Left lung (tissue), 10 donors: ENCODE measurements around the gene ROBO4. TPM values are rescaled to one million over a fixed set of nuclear protein-coding genes. Genes with fewer than 3 reads are reported as not detected.

ENCODE experiments used
- ATAC-seq: fragments of 200-7000 bp; cut with Tn5 transposase; one replicate; pipeline ENCODE4 v1.9.1; 2020; ENCODE audit warnings: moderate library complexity
- DNase-seq, 4 donors: peaks; one replicate each; pipeline ENCODE4 v3.0.0-alpha.2; 2013 to 2020
- H3K27ac ChIP-seq, 2 donors: fragments of 200-600 bp; sonication (generic) in 1 of 2; one replicate each; pipeline versions ENCODE4 v1.5.0 to v1.8.0; 2020 to 2021
- H3K27me3 ChIP-seq, 2 donors: fragments of 200-600 bp; sonication (generic) in 1 of 2; one replicate each; pipeline versions ENCODE4 v1.5.0 to v1.8.0; 2020 to 2021
- H3K36me3 ChIP-seq, 2 donors: fragments of 200-600 bp; sonication (generic) in 1 of 2; one replicate each; pipeline versions ENCODE4 v1.5.0 to v1.8.0; 2020 to 2021
- H3K4me1 ChIP-seq, 2 donors: fragments of 200-600 bp; one replicate each; pipeline ENCODE4 v1.8.0; 2021
- H3K4me3 ChIP-seq, 2 donors: fragments of 200-600 bp; sonication (generic) in 1 of 2; one replicate each; pipeline versions ENCODE4 v1.5.0 to v1.8.0; 2020 to 2021; ENCODE audit warnings: mild to moderate bottlenecking in 1 of 2
- H3K9me3 ChIP-seq, 2 donors: fragments of 200-600 bp; sonication (generic) in 1 of 2; one replicate each; pipeline versions ENCODE4 v1.5.0 to v1.8.0; 2020 to 2021
- intact Hi-C, 2 donors: fragments of 100-400 bp; cut with DNase I; formaldehyde crosslinking; loops; one replicate each; pipeline versions ENCODE4 v1.11.2 to v1.14.2; 2022
- polyA plus RNA-seq, 6 donors: library from polyadenylated mRNA; unstranded; fragments of 120-200 nt; gene quantifications; one replicate each; pipeline ENCODE4 v1.2.1, GENCODE V29; 2013; ENCODE audit not compliant: insufficient read length in 6 of 6
- total RNA-seq, 2 donors: library from RNA; stranded (reverse); fragmentation: NEBNext Ultra II Directional; extraction: Animal tissue kit (Norgen Biotek cat#: 25700); gene quantifications; one replicate each; pipeline ENCODE4 v1.2.1, GENCODE V29; 2021
- TF ChIP-seq, protein P1 (sequence below), 2 donors: fragments of 200-600 bp; sonication (generic) in 1 of 2; IDR thresholded peaks; one replicate each; pipeline versions ENCODE4 v1.5.0 to v1.8.0; 2021; ENCODE audit warnings: antibody characterized with exemption in 2 of 2
- donor health status: DM: no; HTN: yes; CAD: no.
- donor health status: DM: no; HTN: no; CAD: no.

Gene ROBO4
- total and polyA plus RNA-seq, 8 donors: 31.1 to 61.9 (median 44.1) TPM

DNA sequence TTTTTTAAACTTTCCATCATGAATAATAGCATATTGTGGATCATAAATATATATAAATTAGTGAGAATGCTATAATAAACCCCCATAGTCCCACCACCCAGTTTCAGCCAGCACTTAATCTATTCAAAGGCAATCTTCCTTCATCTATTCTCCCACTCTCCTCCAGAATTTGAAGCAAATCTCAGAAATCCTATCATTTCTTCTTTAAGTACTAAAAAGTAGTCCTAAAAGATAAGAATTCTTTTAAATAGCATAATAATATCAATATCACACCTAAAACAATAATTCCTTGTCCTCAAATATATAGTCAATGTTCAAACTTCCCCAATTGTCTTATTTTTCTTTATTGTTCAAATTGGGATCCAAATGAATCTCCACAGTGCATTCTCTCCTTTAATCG lies 57.0 kb downstream of the ROBO4 start:
- Histone ChIP-seq H3K27ac (no peak overlapping the region), H3K36me3 (no peaks in the 10 kb centered on the region), H3K27me3 (peaks cover 71 to 94% of the 10 kb centered on the region in 2 donors), H3K4me1 (peaks cover 21 to 32% of the 10 kb centered on the region in 2 donors), H3K4me3 (no peak overlapping the region), H3K9me3 (no peaks in the 10 kb centered on the region)
- TF ChIP-seq, protein P1, sequence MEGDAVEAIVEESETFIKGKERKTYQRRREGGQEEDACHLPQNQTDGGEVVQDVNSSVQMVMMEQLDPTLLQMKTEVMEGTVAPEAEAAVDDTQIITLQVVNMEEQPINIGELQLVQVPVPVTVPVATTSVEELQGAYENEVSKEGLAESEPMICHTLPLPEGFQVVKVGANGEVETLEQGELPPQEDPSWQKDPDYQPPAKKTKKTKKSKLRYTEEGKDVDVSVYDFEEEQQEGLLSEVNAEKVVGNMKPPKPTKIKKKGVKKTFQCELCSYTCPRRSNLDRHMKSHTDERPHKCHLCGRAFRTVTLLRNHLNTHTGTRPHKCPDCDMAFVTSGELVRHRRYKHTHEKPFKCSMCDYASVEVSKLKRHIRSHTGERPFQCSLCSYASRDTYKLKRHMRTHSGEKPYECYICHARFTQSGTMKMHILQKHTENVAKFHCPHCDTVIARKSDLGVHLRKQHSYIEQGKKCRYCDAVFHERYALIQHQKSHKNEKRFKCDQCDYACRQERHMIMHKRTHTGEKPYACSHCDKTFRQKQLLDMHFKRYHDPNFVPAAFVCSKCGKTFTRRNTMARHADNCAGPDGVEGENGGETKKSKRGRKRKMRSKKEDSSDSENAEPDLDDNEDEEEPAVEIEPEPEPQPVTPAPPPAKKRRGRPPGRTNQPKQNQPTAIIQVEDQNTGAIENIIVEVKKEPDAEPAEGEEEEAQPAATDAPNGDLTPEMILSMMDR (IDR thresholded peaks at IDR 0.05): no peak
- intact Hi-C loops: no loop called here
- DNase-seq (no peak), ATAC-seq (no peak)

DNA sequence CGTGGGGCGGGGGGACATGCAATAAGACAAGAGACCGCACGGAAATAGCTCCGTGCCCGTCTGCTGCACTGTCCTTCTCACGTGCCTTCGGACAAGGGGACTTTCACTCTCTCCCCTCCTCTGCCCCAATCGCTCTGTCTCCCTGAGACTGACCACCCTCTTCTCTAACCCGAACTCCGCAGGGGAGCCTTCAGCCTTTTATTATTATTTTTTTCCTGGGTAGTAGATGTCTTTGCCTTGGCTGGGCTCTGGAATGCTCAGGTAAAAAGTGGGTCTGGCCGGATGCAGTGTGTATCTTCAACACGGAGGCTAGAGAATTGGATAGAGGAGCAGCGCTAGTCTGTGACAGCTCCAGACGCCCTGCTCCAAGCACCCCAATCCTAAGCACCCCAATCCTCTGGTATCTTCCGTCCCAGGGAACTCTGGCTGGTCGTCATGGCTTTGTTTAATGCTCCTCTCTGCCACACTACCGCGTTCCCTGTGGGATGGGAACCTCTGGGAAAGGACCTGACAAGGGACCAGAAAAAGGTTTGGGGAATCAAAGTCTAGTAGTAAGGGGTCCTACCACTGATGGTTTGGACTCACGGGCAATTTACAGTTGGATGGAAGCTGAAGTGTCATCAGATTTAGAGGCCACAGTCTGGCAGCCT lies 57.6 kb downstream of the ROBO4 start:
- Histone ChIP-seq H3K9me3 (no peaks in the 10 kb centered on the region), H3K27me3 (peaks cover 65 to 94% of the 10 kb centered on the region in 2 donors), H3K4me3 (peak overlapping the region in 1 of 2 donors; percentile 20), H3K36me3 (no peaks in the 10 kb centered on the region), H3K4me1 (peaks cover 21 to 32% of the 10 kb centered on the region in 2 donors), H3K27ac (no peak overlapping the region)
- TF ChIP-seq, protein P1 (IDR thresholded peaks at IDR 0.05): no peak
- no peak for ATAC-seq
- intact Hi-C loops: loop anchor here in 1 of 2 donors (5.0 kb wide), 1 partner anchor 173 kb away; no protein-coding TSS in a partner anchor
- no peak for DNase-seq

DNA sequence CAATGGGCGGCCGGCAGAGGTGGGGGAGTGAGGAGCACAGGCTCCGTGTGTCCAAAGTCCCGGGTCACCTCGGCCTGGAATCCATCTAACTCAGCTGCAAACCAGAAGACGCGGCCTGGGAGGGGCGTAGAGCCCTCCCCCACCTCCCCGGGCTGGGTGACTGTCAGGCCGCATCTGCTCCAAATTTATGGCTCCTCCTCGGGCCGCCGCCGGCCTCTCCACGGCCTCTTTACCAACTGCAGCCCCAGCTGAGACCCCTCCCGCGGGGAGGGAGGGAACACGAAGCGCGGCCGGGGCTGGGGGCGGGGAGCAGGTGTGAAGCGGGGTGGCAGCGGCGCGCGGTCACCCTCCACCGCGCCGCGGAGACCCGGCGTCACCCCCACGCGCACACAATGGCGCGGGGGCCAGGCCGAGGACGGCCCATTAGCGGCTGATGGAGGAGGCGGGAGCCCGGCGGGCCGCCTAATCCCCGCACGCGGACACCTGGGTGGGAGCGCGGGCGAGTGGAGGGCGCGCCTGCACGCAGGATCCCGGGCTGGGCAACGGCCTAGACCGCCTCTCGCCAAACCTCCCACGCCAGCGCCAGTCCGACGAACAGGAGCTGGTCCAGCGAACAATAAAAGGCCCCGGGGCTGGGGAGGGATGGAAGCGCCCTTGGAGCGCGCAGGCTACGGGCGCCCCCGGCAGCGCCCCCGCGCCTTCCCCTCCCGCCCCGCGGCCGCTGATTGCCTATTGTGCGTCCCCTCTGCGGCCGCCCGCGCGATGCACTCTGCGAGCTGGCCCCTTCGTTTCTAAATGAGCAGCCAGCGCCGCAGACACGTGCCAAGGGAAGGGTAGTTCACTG lies 58.3 kb downstream of the ROBO4 start:
- peaks cover 58 to 87% of the 10 kb centered on the region in 2 donors for H3K27me3 ChIP-seq

DNA sequence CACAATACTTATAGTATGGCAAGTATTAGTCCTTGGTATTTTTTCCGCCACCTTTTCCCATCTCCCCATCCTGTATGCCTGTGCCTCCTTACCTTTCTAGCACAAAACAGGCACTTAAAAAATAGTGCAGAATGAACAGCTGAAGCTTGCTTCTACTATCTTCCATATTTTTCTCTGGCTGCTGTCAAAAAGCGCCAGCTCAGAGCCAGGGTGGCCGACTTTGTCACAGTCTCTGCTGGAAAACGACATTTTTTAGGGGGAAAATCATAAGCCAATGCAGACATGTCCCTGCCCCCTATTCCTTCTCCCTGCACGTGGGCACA lies 58.9 kb downstream of the ROBO4 start:
- intact Hi-C loops: loop anchor here in 1 of 2 donors (5.0 kb wide), 1 partner anchor 171 kb away; no protein-coding TSS in a partner anchor
- Histone ChIP-seq H3K36me3 (no peaks in the 10 kb centered on the region), H3K9me3 (no peaks in the 10 kb centered on the region), H3K27ac (no peak overlapping the region), H3K27me3 (peaks cover 52 to 81% of the 10 kb centered on the region in 2 donors), H3K4me1 (peaks cover 21 to 32% of the 10 kb centered on the region in 2 donors), H3K4me3 (peak overlapping the region in 1 of 2 donors; percentile 20)
- TF ChIP-seq, protein P1 (IDR thresholded peaks at IDR 0.05): no peak
- DNase-seq: no peak
- no peak for ATAC-seq

More for the DNA sequence above, 58.3 kb downstream of the ROBO4 start:
- no peak for ATAC-seq
- no peaks in the 10 kb centered on the region for H3K9me3 ChIP-seq
- TF ChIP-seq, protein P1 (IDR thresholded peaks at IDR 0.05): no peak
- peak overlapping the region; percentile 13 to 20 for H3K4me3 ChIP-seq
- H3K27ac ChIP-seq: no peak overlapping the region
- peaks cover 21 to 32% of the 10 kb centered on the region in 2 donors for H3K4me1 ChIP-seq
- intact Hi-C loops: loop anchor here in 1 of 2 donors (5.0 kb wide), 1 partner anchor 172 kb away; no protein-coding TSS in a partner anchor
- H3K36me3 ChIP-seq: no peaks in the 10 kb centered on the region
- DNase-seq: peak in 1 of 4 donors; percentile 79

DNA sequence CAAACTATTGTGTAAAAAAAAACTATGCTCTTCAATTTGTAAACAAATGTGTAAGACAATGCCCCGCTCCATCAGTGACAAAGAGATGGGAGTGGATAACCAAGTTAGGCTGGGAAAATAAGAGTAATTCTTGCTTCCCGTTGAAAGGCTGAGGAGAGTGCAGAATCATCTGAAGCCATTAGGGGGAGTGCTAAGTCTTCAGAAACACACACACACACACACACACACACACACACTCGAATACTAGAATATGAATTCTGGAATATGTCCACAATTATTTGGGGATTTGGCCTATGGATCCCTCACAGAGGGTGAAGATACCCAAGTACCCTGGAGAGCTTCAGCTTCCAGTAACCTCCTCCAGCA lies 60.2 kb downstream of the ROBO4 start:
- TF ChIP-seq, protein P1 (IDR thresholded peaks at IDR 0.05): peak in 1 of 2 donors; percentile 8
- Histone ChIP-seq H3K27me3 (peaks cover 39 to 68% of the 10 kb centered on the region in 2 donors), H3K4me1 (peaks cover 11 to 22% of the 10 kb centered on the region in 2 donors), H3K4me3 (no peak overlapping the region), H3K27ac (no peak overlapping the region), H3K36me3 (no peaks in the 10 kb centered on the region), H3K9me3 (no peaks in the 10 kb centered on the region)
- ATAC-seq (peak; percentile 83), DNase-seq (peak in 2 of 4 donors; percentile 50 to 72)
- intact Hi-C loops: loop anchor here in 1 of 2 donors (5.0 kb wide), 1 partner anchor 170 kb away; no protein-coding TSS in a partner anchor
